HepG2 (cell line): ENCODE data around the gene JMJD8. TPM values are rescaled to one million over a fixed set of nuclear protein-coding genes. Genes with fewer than 3 reads are reported as not detected.

Experiments
- CAMTA2 ChIP-seq: sonication (generic); formaldehyde crosslinking; IDR thresholded peaks from 2 replicates; pipeline ENCODE4 v1.4.0; 2020; ENCODE audit warnings: mild to moderate bottlenecking, missing genetic modification reagents, borderline replicate concordance
- ERF ChIP-seq: IDR thresholded peaks from 2 replicates; pipeline ENCODE4 v1.6.1; 2018; ENCODE audit warnings: missing biosample characterization, missing genetic modification reagents
- HBP1 ChIP-seq: IDR thresholded peaks from 2 replicates; pipeline ENCODE4 v1.6.1; 2016; ENCODE audit warnings: low read depth, control low read depth
- KDM1A ChIP-seq: IDR thresholded peaks from 2 replicates; pipeline ENCODE4 v1.6.1; 2016; ENCODE audit warnings: missing compliant biosample characterization
- KDM5B ChIP-seq: sonication (generic); formaldehyde crosslinking; IDR thresholded peaks from 2 replicates; pipeline ENCODE4 v1.4.0; 2020; ENCODE audit warnings: missing genetic modification reagents, mild to moderate bottlenecking, borderline replicate concordance
- MXD3 ChIP-seq: IDR thresholded peaks from 2 replicates; pipeline ENCODE4 v1.6.1; 2016; ENCODE audit warnings: mild to moderate bottlenecking, missing biosample characterization, missing genetic modification reagents
- NFATC3 ChIP-seq: sonication (generic); formaldehyde crosslinking; IDR thresholded peaks from 2 replicates; pipeline ENCODE4 v1.5.1; 2020; ENCODE audit warnings: mild to moderate bottlenecking, missing genetic modification reagents
- NR3C1 ChIP-seq: sonication (generic); formaldehyde crosslinking; IDR thresholded peaks from 2 replicates; pipeline ENCODE4 v1.4.0; 2020; ENCODE audit warnings: missing genetic modification reagents
- PAXIP1 ChIP-seq: sonication (generic); formaldehyde crosslinking; conservative IDR thresholded peaks from 2 replicates; pipeline ENCODE4 v1.4.0; 2020; ENCODE audit warnings: mild to moderate bottlenecking, missing genetic modification reagents, moderate library complexity
- ZBTB20 ChIP-seq: sonication (generic); formaldehyde crosslinking; IDR thresholded peaks from 2 replicates; pipeline ENCODE4 v1.8.1; 2023; ENCODE audit warnings: missing genetic modification reagents, low read depth, mild to moderate bottlenecking, borderline replicate concordance
- ZNF432 ChIP-seq: sonication (generic); formaldehyde crosslinking; IDR thresholded peaks from 2 replicates; pipeline ENCODE4 v1.5.0; 2020; ENCODE audit warnings: missing genetic modification reagents, mild to moderate bottlenecking, borderline replicate concordance
- ZNF629 ChIP-seq: sonication (generic); formaldehyde crosslinking; conservative IDR thresholded peaks from 2 replicates; pipeline ENCODE4 v1.5.0; 2020; ENCODE audit warnings: missing genetic modification reagents
- ZNF775 ChIP-seq: sonication (generic); formaldehyde crosslinking; IDR thresholded peaks from 2 replicates; pipeline ENCODE4 v1.4.0; 2020; ENCODE audit warnings: missing genetic modification reagents, mild to moderate bottlenecking, moderate library complexity, borderline replicate concordance
- polyA plus RNA-seq, 8 experiments: library from polyadenylated mRNA; depleted of rRNA in 3 of 8; stranded (reverse) in 7 of 8; unstranded in 1 of 8; fragments of >200 nt; fragmentation: Illumina TruSeq in 4 of 8; extraction: Trizol in 4 of 8; gene quantifications; 2 replicates each; pipeline versions ENCODE4 v1.2.1 to v1.2.3, GENCODE V29; 2011 to 2016; ENCODE audit warnings: low read depth in 4 of 8, missing spikeins in 1 of 8, mixed read lengths in 1 of 8; ENCODE audit not compliant: insufficient read depth in 1 of 8
- total RNA-seq, 5 experiments: library from RNA; depleted of rRNA; stranded (reverse); fragments of >200 nt; fragmentation: Illumina TruSeq; extraction: Trizol; gene quantifications; 2 replicates each; pipeline ENCODE4 v1.2.3, GENCODE V29; 2016; ENCODE audit warnings: low read depth in 1 of 5
- TF ChIP-seq, protein P1 (sequence below): sonication (generic); formaldehyde crosslinking; IDR thresholded peaks from 2 replicates; pipeline ENCODE4 v1.5.0; 2020; ENCODE audit warnings: mild to moderate bottlenecking, missing genetic modification reagents
- TF ChIP-seq, protein P2 (sequence below): sonication (generic); formaldehyde crosslinking; IDR thresholded peaks from 2 replicates; pipeline ENCODE4 v1.8.0; 2022; ENCODE audit warnings: missing genetic modification reagents, mild to moderate bottlenecking, moderate library complexity, borderline replicate concordance

Gene JMJD8
- total and polyA plus RNA-seq, 2 of the 13 experiments (the other 11 are each of a cell fraction or from before 2014, with no cell fraction given) = 2.6 to 11.8 TPM

DNA sequence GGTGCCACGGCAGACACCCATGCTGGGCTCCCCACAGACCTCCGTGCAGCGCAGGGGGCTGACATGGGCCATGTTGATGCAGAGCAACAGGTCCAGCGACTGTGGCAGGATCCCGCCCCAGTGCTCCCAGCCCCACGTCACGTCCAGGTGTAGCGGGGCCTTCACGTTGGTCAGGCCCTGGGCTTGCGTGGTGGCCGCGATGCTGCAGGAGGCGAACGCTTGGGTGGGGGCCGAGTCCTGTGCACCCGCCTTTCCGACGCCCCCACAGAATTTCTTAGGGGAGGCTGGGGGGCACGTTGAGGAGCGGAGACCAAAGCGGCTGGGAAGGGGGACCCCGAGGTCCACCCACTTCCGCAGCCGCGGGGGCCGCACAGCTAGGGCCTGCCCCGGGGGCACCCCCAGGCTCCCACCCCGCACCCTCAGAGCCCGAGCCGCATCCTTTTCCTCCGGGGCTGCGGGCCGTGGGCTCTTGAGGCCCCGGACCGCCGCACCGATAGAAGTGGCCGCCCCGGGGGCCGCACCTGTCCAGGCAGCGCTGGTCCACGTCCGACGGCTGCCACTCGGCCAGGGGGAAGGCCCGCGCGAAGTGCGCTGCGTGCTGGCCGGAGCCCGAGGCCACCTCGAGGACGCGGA, 48.4 kb downstream of the JMJD8 start (continued):
- TF ChIP-seq NR3C1 (CRISPR knock-in tag) (no peak), KDM1A (CRISPR knock-in tag) (0 out of 2 replicates have a peak, but pooled peaks have one; percentile 36), ZNF629 (no peak), ZBTB20 (CRISPR knock-in tag) (0 out of 2 replicates have a peak, but pooled peaks have one; percentile 19), ZNF432 (0 out of 2 replicates have a peak, but pooled peaks have one; percentile 65), ERF (CRISPR knock-in tag) (no peak), MXD3 (no peak; the same call in 1 of the 2 replicates), ZNF775 (CRISPR knock-in tag) (no peak), CAMTA2 (CRISPR knock-in tag) (no peak; the same call in 1 of the 2 replicates), NFATC3 (CRISPR knock-in tag) (no peak), KDM5B (no peak), PAXIP1 (CRISPR knock-in tag) (no peak), HBP1 (no peak)
- TF ChIP-seq, protein P1, sequence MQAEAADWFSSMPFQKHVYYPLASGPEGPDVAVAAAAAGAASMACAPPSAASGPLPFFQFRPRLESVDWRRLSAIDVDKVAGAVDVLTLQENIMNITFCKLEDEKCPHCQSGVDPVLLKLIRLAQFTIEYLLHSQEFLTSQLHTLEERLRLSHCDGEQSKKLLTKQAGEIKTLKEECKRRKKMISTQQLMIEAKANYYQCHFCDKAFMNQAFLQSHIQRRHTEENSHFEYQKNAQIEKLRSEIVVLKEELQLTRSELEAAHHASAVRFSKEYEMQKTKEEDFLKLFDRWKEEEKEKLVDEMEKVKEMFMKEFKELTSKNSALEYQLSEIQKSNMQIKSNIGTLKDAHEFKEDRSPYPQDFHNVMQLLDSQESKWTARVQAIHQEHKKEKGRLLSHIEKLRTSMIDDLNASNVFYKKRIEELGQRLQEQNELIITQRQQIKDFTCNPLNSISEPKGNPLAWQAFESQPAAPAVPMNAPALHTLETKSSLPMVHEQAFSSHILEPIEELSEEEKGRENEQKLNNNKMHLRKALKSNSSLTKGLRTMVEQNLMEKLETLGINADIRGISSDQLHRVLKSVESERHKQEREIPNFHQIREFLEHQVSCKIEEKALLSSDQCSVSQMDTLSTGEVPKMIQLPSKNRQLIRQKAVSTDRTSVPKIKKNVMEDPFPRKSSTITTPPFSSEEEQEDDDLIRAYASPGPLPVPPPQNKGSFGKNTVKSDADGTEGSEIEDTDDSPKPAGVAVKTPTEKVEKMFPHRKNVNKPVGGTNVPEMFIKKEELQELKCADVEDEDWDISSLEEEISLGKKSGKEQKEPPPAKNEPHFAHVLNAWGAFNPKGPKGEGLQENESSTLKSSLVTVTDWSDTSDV (CRISPR knock-in tag) = peak; percentile 18
- TF ChIP-seq, protein P2, sequence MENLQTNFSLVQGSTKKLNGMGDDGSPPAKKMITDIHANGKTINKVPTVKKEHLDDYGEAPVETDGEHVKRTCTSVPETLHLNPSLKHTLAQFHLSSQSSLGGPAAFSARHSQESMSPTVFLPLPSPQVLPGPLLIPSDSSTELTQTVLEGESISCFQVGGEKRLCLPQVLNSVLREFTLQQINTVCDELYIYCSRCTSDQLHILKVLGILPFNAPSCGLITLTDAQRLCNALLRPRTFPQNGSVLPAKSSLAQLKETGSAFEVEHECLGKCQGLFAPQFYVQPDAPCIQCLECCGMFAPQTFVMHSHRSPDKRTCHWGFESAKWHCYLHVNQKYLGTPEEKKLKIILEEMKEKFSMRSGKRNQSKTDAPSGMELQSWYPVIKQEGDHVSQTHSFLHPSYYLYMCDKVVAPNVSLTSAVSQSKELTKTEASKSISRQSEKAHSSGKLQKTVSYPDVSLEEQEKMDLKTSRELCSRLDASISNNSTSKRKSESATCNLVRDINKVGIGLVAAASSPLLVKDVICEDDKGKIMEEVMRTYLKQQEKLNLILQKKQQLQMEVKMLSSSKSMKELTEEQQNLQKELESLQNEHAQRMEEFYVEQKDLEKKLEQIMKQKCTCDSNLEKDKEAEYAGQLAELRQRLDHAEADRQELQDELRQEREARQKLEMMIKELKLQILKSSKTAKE (CRISPR knock-in tag) = no peak
